Gastroesophageal sphincter (tissue), 4 donors: ENCODE data around the gene LNX2. TPM values are rescaled to one million over a fixed set of nuclear protein-coding genes. Genes with fewer than 3 reads are reported as not detected.

Source experiments
- ATAC-seq: fragments of 150-250 bp; one replicate; pipeline ENCODE4 v1.9.1; 2016; ENCODE audit warnings: mild to moderate bottlenecking, moderate library complexity
- H3K27ac ChIP-seq, 4 donors: fragments of 200-600 bp; sonication (generic) in 3 of 4; 1 replicate in 3 of 4; 2 replicates in 1 of 4; pipeline ENCODE4 v1.5.1; 2016 to 2019
- H3K27me3 ChIP-seq: fragments of 200-600 bp; sonication (generic); one replicate; pipeline ENCODE4 v1.5.1; 2019
- H3K36me3 ChIP-seq, 2 donors: fragments of 200-600 bp; sonication (generic); one replicate each; pipeline ENCODE4 v1.5.1; 2019; ENCODE audit warnings: control low read depth in 1 of 2
- H3K4me1 ChIP-seq, 3 donors: fragments of 200-600 bp; sonication (generic); 1 replicate in 2 of 3; 2 replicates in 1 of 3; pipeline ENCODE4 v1.5.1; 2016 to 2019; ENCODE audit warnings: control low read depth in 2 of 3
- H3K4me3 ChIP-seq, 2 donors: fragments of 200-600 bp; sonication (generic); one replicate each; pipeline ENCODE4 v1.5.1; 2019; ENCODE audit warnings: mild to moderate bottlenecking in 1 of 2, moderate library complexity in 1 of 2
- H3K9me3 ChIP-seq, 3 donors: fragments of 200-600 bp; sonication (generic); one replicate each; pipeline ENCODE4 v1.5.1; 2017 to 2019; ENCODE audit warnings: control low read depth in 2 of 3
- EP300 ChIP-seq: sonication (generic); formaldehyde crosslinking; IDR thresholded peaks from one replicate; pipeline ENCODE4 v1.6.1; 2017; ENCODE audit warnings: antibody characterized with exemption, mild to moderate bottlenecking
- POLR2A ChIP-seq, 2 donors: fragments of 450-650 bp; IDR thresholded peaks; one replicate each; pipeline ENCODE4 v1.6.1; 2017; ENCODE audit warnings: antibody characterized with exemption in 2 of 2, mild to moderate bottlenecking in 2 of 2, moderate library complexity in 1 of 2
- POLR2AphosphoS5 ChIP-seq: sonication (generic); formaldehyde crosslinking; IDR thresholded peaks from one replicate; pipeline ENCODE4 v1.6.1; 2017; ENCODE audit warnings: antibody characterized with exemption
- WGBS, 2 donors: methylation state at CpG; one replicate each; pipeline ENCODE4 v1.1.5; 2018; ENCODE audit warnings: low coverage in 1 of 2; 5-methylcytosine and 5-hydroxymethylcytosine counted together
- total RNA-seq, 4 donors: library from RNA; depleted of rRNA; stranded (reverse); fragments of >200 nt; gene quantifications; one replicate each; pipeline ENCODE4 v1.1.0, GENCODE V29; 2016
- TF ChIP-seq, protein P1 (sequence below), 4 experiments: fragments of 200-600 bp in 2 of 4; fragments of 450-650 bp in 2 of 4; sonication (generic) in 1 of 4; IDR thresholded peaks; one replicate each; pipeline ENCODE4 v1.5.1; 2017 to 2019; ENCODE audit warnings: antibody characterized with exemption in 4 of 4, mild to moderate bottlenecking in 2 of 4, moderate library complexity in 2 of 4

LNX2 gene
- total RNA-seq, 4 donors from 2014 or later, result 10.6 to 16.0 (median 14.0) TPM

DNA sequence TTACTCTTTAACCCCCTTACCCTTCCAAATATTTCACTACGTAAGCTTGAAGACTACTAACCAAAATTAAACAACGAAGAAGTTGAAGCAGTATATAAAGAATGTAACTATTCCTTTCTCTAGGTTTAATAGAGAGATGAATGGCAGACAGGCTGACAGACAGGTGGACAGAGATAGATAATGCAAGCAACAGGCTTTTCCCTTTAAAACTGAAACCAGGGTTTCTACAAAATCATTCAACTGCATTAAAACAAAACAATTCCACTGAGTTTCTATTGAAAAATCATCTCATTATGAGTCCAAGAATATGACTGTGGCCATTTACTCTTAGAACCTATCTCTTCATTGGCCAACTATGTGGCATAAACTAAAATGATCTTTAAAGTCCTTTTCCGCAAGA is 15.2 kb downstream of the LNX2 start:
- no peak for TF ChIP-seq POLR2A (IDR thresholded peaks at IDR 0.05)
- TF ChIP-seq EP300, result no peak
- TF ChIP-seq, protein P1, sequence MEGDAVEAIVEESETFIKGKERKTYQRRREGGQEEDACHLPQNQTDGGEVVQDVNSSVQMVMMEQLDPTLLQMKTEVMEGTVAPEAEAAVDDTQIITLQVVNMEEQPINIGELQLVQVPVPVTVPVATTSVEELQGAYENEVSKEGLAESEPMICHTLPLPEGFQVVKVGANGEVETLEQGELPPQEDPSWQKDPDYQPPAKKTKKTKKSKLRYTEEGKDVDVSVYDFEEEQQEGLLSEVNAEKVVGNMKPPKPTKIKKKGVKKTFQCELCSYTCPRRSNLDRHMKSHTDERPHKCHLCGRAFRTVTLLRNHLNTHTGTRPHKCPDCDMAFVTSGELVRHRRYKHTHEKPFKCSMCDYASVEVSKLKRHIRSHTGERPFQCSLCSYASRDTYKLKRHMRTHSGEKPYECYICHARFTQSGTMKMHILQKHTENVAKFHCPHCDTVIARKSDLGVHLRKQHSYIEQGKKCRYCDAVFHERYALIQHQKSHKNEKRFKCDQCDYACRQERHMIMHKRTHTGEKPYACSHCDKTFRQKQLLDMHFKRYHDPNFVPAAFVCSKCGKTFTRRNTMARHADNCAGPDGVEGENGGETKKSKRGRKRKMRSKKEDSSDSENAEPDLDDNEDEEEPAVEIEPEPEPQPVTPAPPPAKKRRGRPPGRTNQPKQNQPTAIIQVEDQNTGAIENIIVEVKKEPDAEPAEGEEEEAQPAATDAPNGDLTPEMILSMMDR (IDR thresholded peaks at IDR 0.05), result no peak
- TF ChIP-seq POLR2AphosphoS5, result no peak
- no peak overlapping the region for H3K27ac ChIP-seq
- WGBS, 2 donors, result 86 to 92% methylated on average over 3 of the region's 3 CpGs
- no peaks in the 10 kb centered on the region for H3K9me3 ChIP-seq
- H3K4me3 ChIP-seq, result no peak overlapping the region
- H3K27me3 ChIP-seq, result no peaks in the 10 kb centered on the region
- no peaks in the 10 kb centered on the region for H3K36me3 ChIP-seq
- no peak for ATAC-seq
- H3K4me1 ChIP-seq, result peaks cover 0 to 26% (median 10%) of the 10 kb centered on the region in 3 donors

DNA sequence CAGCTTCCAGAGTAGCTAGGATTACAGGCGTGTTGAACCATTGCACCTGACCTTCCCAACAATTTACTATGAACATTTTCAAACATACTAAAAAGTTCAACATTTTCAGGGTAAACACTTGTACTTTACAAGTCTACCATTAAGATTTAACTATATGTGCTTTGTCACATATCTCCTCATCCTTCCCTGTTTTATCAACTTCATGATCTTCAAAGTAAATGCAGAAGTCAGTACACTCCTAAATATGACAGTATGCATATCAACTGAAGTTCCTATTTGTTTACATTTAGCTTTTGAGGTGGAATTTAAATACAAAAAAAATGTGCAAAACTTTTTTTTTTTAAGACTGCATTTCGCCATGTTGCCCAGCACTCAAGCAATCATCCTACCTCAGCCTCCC is 18.5 kb downstream of the LNX2 start:
- WGBS, 2 donors, result 89 to 100% methylated on average over 2 of the region's 2 CpGs
- no peak for ATAC-seq
- Histone ChIP-seq H3K36me3 (no peaks in the 10 kb centered on the region), H3K4me3 (no peak overlapping the region), H3K9me3 (no peaks in the 10 kb centered on the region), H3K27ac (no peak overlapping the region), H3K27me3 (no peaks in the 10 kb centered on the region), H3K4me1 (peaks cover 0 to 22% (median 3%) of the 10 kb centered on the region in 3 donors)
- no peak for TF ChIP-seq POLR2A (IDR thresholded peaks at IDR 0.05)
- TF ChIP-seq, protein P1 (IDR thresholded peaks at IDR 0.05), result no peak
- TF ChIP-seq EP300, result no peak
- no peak for TF ChIP-seq POLR2AphosphoS5

DNA sequence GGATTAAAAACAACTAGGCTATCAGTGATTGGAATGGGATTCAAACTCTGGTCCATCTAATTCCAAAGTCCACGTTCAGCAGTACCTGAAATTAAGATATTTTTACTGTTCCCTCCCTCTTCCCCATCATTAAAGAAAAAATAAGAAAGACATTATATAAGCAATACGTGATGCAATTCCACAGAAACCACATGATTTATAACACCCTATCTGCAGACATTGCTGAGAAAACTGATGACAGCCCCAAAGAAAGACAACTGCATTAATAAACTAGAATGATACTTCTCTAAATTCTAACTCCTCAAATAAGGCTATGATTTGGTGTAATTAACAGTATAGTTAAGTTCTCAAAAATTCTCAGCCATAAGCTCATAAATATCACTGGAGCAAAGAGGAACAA is 19.1 kb downstream of the LNX2 start:
- Histone ChIP-seq H3K27ac (no peak overlapping the region), H3K4me3 (no peak overlapping the region), H3K4me1 (peaks cover 0 to 17% (median 0%) of the 10 kb centered on the region in 3 donors), H3K27me3 (no peaks in the 10 kb centered on the region), H3K9me3 (no peaks in the 10 kb centered on the region), H3K36me3 (no peaks in the 10 kb centered on the region)
- ATAC-seq, result no peak
- 93 to 100% methylated on average over 2 of the region's 2 CpGs for WGBS, 2 donors
- TF ChIP-seq EP300, result no peak
- TF ChIP-seq, protein P1 (IDR thresholded peaks at IDR 0.05), result no peak
- no peak for TF ChIP-seq POLR2A (IDR thresholded peaks at IDR 0.05)
- no peak for TF ChIP-seq POLR2AphosphoS5

DNA sequence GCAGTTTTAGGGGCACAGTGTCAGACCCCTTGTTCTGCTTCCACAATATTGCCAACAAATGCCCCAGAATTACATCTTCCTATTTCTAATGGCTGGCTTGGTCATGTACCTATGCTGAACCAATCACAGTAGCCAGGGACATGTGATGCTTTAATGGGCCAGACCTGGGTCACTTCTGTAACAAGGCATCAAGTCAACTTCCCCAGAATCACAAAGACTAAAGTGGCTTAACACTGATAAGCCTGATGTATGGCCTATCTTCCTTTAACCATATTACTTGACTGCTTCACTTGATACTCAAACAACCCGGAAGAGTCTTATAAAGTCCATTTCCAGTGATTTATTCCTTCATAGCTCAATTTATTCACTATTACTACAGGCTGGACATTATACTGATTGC is 19.6 kb downstream of the LNX2 start:
- ATAC-seq, result no peak
- H3K9me3 ChIP-seq, result no peaks in the 10 kb centered on the region
- no peak overlapping the region for H3K4me3 ChIP-seq
- peaks cover 0 to 17% (median 0%) of the 10 kb centered on the region in 3 donors for H3K4me1 ChIP-seq
- no peak overlapping the region for H3K27ac ChIP-seq
- WGBS, 2 donors, result 85 to 91% methylated on average over 1 of the region's 1 CpG
- H3K36me3 ChIP-seq, result no peaks in the 10 kb centered on the region
- H3K27me3 ChIP-seq, result no peaks in the 10 kb centered on the region
- TF ChIP-seq POLR2AphosphoS5 (no peak), POLR2A (IDR thresholded peaks at IDR 0.05) (no peak)
- TF ChIP-seq, protein P1 (IDR thresholded peaks at IDR 0.05), result no peak

DNA sequence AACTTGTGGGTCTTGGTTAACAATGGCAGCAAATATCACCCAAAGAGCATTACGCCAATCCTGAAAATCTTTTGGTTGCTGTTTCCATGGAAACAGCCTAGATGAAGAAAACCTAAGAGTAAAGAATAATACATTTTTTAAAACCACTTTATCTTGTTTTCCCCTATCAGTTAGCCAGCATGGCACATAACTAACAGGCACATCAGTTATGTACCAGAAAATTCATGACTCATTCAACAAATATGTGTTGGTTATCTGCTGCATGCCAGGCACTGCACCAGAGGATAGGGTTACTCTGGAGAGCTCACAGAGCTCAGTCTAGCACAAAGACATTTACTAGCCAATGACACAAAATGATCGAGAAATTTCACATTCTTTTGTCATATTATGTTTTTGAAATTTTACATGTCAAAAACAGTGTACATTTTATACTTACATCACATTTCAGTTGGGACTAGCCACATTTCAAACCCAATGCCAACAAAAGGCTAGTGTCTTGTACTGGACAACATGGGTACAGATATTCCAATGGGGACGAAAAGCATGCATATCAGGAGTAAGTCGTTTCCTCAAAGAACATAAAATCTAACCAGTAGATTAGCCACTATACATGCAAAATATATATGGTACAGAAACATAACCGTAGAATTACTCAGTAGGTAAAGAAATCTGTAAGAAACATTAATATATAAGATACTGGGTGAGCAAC is 20.3 kb downstream of the LNX2 start:
- Histone ChIP-seq H3K27ac (no peak overlapping the region), H3K4me3 (no peak overlapping the region), H3K4me1 (peaks cover 0 to 17% (median 0%) of the 10 kb centered on the region in 3 donors), H3K27me3 (no peaks in the 10 kb centered on the region), H3K36me3 (no peaks in the 10 kb centered on the region), H3K9me3 (no peaks in the 10 kb centered on the region)
- TF ChIP-seq POLR2A (IDR thresholded peaks at IDR 0.05), result no peak
- no peak for TF ChIP-seq EP300
- TF ChIP-seq, protein P1 (IDR thresholded peaks at IDR 0.05), result no peak
- TF ChIP-seq POLR2AphosphoS5, result no peak
- no peak for ATAC-seq
- 68 to 77% methylated on average over 5 of the region's 5 CpGs for WGBS, 2 donors
